ENCODE results near the gene ABCG5.

Gene ABCG5

GRCh38 chr2:43824512-43824911, 14.1 kb downstream of the ABCG5 start:
- no peaks in the 10 kb centered on the region for H3F3A ChIP-seq (ENCODE audit: insufficient read depth, low read length)
- H3K27me3 ChIP-seq (replicated peaks; ENCODE audit: insufficient read depth, low read length): no peaks in the 10 kb centered on the region
- H4K20me1 ChIP-seq (ENCODE audit: insufficient read depth, low read length): no peaks in the 10 kb centered on the region
- H3K9me3 ChIP-seq (replicated peaks; ENCODE audit: insufficient read depth, low read length): no peaks in the 10 kb centered on the region
- H3K27ac ChIP-seq (ENCODE audit: low read length): no peak overlapping the region
- no peak overlapping the region for H3K4me2 ChIP-seq (ENCODE audit: low read depth, low read length)
- H3K4me1 ChIP-seq (ENCODE audit: low read length): no peaks in the 10 kb centered on the region
- H3K79me2 ChIP-seq (ENCODE audit: low read length): no peaks in the 10 kb centered on the region
- no peaks in the 10 kb centered on the region for H3K36me3 ChIP-seq (replicated peaks; ENCODE audit: insufficient read depth, low read length)
- no peak for TF ChIP-seq EZH2phosphoT487 (IDR thresholded peaks at IDR 0.05; ENCODE audit: low read length)
- no peak for TF ChIP-seq CTCF (IDR thresholded peaks at IDR 0.05; ENCODE audit: low read length)
- no peak for TF ChIP-seq EZH2 (optimal IDR thresholded peaks at IDR 0.05; ENCODE audit: low read depth, low read length)
- DNase-seq: no peak
- no peaks in the 10 kb centered on the region for H3K9me2 ChIP-seq (replicated peaks; ENCODE audit: insufficient read depth, low read length)
- H3K9ac ChIP-seq (ENCODE audit: low read length): no peak overlapping the region
- H2AFZ ChIP-seq (ENCODE audit: low read length): no peak overlapping the region
- no peak overlapping the region for H3K4me3 ChIP-seq (ENCODE audit: low read length)

DNA sequence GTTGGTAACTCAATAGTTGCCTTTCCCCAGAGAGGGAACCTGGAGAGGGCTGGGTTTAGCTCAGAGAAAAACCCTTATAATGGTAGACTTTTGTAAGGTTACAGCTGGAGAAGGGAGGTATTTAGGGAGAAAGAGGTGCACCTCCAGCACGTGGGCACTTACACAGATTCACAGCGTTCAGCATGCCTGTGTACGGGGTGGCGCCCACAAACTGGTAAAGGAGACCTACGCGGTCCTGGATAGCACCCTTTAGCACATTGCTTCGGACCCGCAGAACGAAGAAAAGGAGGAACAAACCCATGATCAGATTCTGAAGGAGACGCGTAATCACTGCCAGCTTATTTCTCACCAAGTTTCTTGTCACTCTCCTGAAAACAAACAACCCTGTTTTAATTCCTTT, 14.9 kb downstream of the ABCG5 start:
- no peak overlapping the region for H2AFZ ChIP-seq (ENCODE audit: low read length)
- H3K9ac ChIP-seq (ENCODE audit: low read length): no peak overlapping the region
- no peaks in the 10 kb centered on the region for H3K27me3 ChIP-seq (replicated peaks; ENCODE audit: insufficient read depth, low read length)
- H3K27ac ChIP-seq (ENCODE audit: low read length): no peak overlapping the region
- no peaks in the 10 kb centered on the region for H3K9me3 ChIP-seq (replicated peaks; ENCODE audit: insufficient read depth, low read length)
- H4K20me1 ChIP-seq (ENCODE audit: insufficient read depth, low read length): no peaks in the 10 kb centered on the region
- no peak for TF ChIP-seq EZH2phosphoT487 (IDR thresholded peaks at IDR 0.05; ENCODE audit: low read length)
- TF ChIP-seq CTCF (IDR thresholded peaks at IDR 0.05; ENCODE audit: low read length): no peak
- TF ChIP-seq EZH2 (optimal IDR thresholded peaks at IDR 0.05; ENCODE audit: low read depth, low read length): no peak
- H3K4me2 ChIP-seq (ENCODE audit: low read depth, low read length): no peak overlapping the region
- no peaks in the 10 kb centered on the region for H3K4me1 ChIP-seq (ENCODE audit: low read length)
- H3K4me3 ChIP-seq (ENCODE audit: low read length): no peak overlapping the region
- H3K79me2 ChIP-seq (ENCODE audit: low read length): no peaks in the 10 kb centered on the region
- H3K9me2 ChIP-seq (replicated peaks; ENCODE audit: insufficient read depth, low read length): no peaks in the 10 kb centered on the region
- DNase-seq: no peak
- no peaks in the 10 kb centered on the region for H3K36me3 ChIP-seq (replicated peaks; ENCODE audit: insufficient read depth, low read length)
- no peaks in the 10 kb centered on the region for H3F3A ChIP-seq (ENCODE audit: insufficient read depth, low read length)

GRCh38 chr2:43822839-43823238, 15.8 kb downstream of the ABCG5 start:
- no peak for TF ChIP-seq EZH2 (optimal IDR thresholded peaks at IDR 0.05; ENCODE audit: low read depth, low read length)
- TF ChIP-seq EZH2phosphoT487 (IDR thresholded peaks at IDR 0.05; ENCODE audit: low read length): no peak
- no peak for TF ChIP-seq CTCF (IDR thresholded peaks at IDR 0.05; ENCODE audit: low read length)
- H3K9me3 ChIP-seq (replicated peaks; ENCODE audit: insufficient read depth, low read length): no peaks in the 10 kb centered on the region
- no peaks in the 10 kb centered on the region for H3F3A ChIP-seq (ENCODE audit: insufficient read depth, low read length)
- H4K20me1 ChIP-seq (ENCODE audit: insufficient read depth, low read length): no peaks in the 10 kb centered on the region
- H3K4me1 ChIP-seq (ENCODE audit: low read length): no peaks in the 10 kb centered on the region
- H2AFZ ChIP-seq (ENCODE audit: low read length): no peak overlapping the region
- no peak for DNase-seq
- H3K9me2 ChIP-seq (replicated peaks; ENCODE audit: insufficient read depth, low read length): no peaks in the 10 kb centered on the region
- no peaks in the 10 kb centered on the region for H3K27me3 ChIP-seq (replicated peaks; ENCODE audit: insufficient read depth, low read length)
- H3K36me3 ChIP-seq (replicated peaks; ENCODE audit: insufficient read depth, low read length): no peaks in the 10 kb centered on the region
- no peak overlapping the region for H3K4me3 ChIP-seq (ENCODE audit: low read length)
- no peaks in the 10 kb centered on the region for H3K79me2 ChIP-seq (ENCODE audit: low read length)
- no peak overlapping the region for H3K9ac ChIP-seq (ENCODE audit: low read length)
- H3K4me2 ChIP-seq (ENCODE audit: low read depth, low read length): no peak overlapping the region
- no peak overlapping the region for H3K27ac ChIP-seq (ENCODE audit: low read length)

All from MM.1S (cell line).